Right lobe of liver (tissue), 4 donors: Measurements from ENCODE around the gene GCNT1.

Experiments
- CTCF ChIP-seq, 4 donors: fragments of 200-600 bp in 3 of 4; fragments of 450-650 bp in 1 of 4; IDR thresholded peaks; one replicate each; pipeline versions ENCODE4 v1.5.1 to v1.8.0; 2016 to 2022; ENCODE audit warnings: antibody characterized with exemption in 4 of 4, mild to moderate bottlenecking in 2 of 4
- POLR2A ChIP-seq: fragments of 450-650 bp; IDR thresholded peaks from one replicate; pipeline ENCODE4 v1.6.1; 2017; ENCODE audit warnings: antibody characterized with exemption, mild to moderate bottlenecking
- donor health status: DM: no; HTN: no; CAD: no.
- donor health status: DM: no; HTN: no; CAD: no.
- donor health status: DM: no; HTN: yes; CAD: no.

DNA sequence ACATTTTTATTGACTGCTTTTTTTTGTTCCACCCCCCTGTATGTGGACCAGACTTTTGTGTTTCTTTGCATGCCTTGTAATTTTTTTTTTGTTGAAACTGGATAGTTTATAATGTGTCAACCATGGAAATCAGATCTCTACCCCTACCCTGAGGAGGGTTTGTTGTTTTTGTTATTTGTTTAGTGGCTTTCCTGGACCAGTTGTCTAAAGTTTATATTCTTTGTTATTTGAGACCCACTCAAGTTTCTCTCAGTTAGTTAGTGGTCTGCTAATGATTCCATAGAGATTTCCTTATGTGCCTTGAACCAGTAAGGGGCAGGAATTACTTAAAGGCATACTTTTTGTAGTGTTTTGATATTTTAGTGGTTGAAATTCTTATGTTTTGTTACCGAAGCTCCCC is 41.1 kb downstream of the GCNT1 start:
- no peak for TF ChIP-seq CTCF (IDR thresholded peaks at IDR 0.05)
- no peak for TF ChIP-seq POLR2A
